HCT116 (cell line): ENCODE results near the gene YWHAQ. TPM values are rescaled to one million over a fixed set of nuclear protein-coding genes. Genes with fewer than 3 reads are reported as not detected.

Source experiments
- ATAC-seq: fragments of 200-7000 bp; cut with Tn5 transposase; 2 replicates; pipeline ENCODE4 v1.9.1; 2020; ENCODE audit warnings: mild to moderate bottlenecking, moderate library complexity
- BruUV-seq: library from RNA; stranded (reverse); fragments of 400-500 nt; replicated peaks from 2 replicates; lab custom pipeline; 2021; lab: Mats Ljungman, UMichigan
- CTCF ChIA-PET: fragments of 300-600 bp; sonication (Branson Sonifier 250); formaldehyde crosslinking; loops from one replicate; lab custom pipeline; 2021; ENCODE audit warnings: antibody characterized with exemption; lab: Charles Lee
- POLR2A ChIA-PET: fragments of 300-600, 350-600 bp; sonication (Branson Sonifier 250); formaldehyde crosslinking; loops from one replicate; lab custom pipeline; 2021; ENCODE audit warnings: antibody characterized with exemption; lab: Charles Lee
- RAD21 ChIA-PET, 2 experiments: fragments of 300-600 bp; sonication (Branson Sonifier 250); formaldehyde crosslinking; loops; one replicate each; lab custom pipeline; 2023; ENCODE audit warnings: low total read pairs in 2 of 2; ENCODE audit not compliant: uncharacterized antibody in 2 of 2, unreplicated experiment in 2 of 2, low non-redundant PET in 1 of 2; lab: Charles Lee
- DNase-seq: peaks from one replicate; pipeline ENCODE4 v3.0.0-alpha.2; 2010; ENCODE audit warnings: low read depth, low spot score
- H2AFZ ChIP-seq: fragments of 200-600 bp; shearing (Covaris generic), sonication (generic); 2 replicates; pipeline ENCODE4 v1.6.1; 2017; ENCODE audit warnings: low read depth, mixed run types, mixed read lengths, antibody characterized with exemption, low read length; ENCODE audit not compliant: poor library complexity, severe bottlenecking
- H3K27ac ChIP-seq: 2 replicates; pipeline ENCODE4 v1.5.1; 2012; ENCODE audit warnings: low read depth, low read length
- H3K27me3 ChIP-seq: fragments of 200-600 bp; sonication (generic); 2 replicates; pipeline ENCODE4 v1.6.1; 2016; ENCODE audit warnings: mixed run types, low read length, mixed read lengths; ENCODE audit not compliant: insufficient read depth
- H3K36me3 ChIP-seq, 2 experiments: fragments of 200-500 bp in 1 of 2; fragments of 200-600 bp in 1 of 2; sonication (Bioruptor generic) in 1 of 2; sonication (generic) in 1 of 2; 2 replicates each; pipeline versions ENCODE4 v1.5.1 to v1.6.1; 2014 to 2016; ENCODE audit warnings: low read length in 2 of 2, inconsistent platforms in 1 of 2, mixed read lengths in 1 of 2, mixed run types in 1 of 2; ENCODE audit not compliant: insufficient read depth in 2 of 2, control insufficient read depth in 1 of 2
- H3K4me1 ChIP-seq, 2 experiments: fragments of 200-600 bp in 1 of 2; sonication (generic) in 1 of 2; 2 replicates each; pipeline versions ENCODE4 v1.5.1 to v1.6.1; 2012 to 2017; ENCODE audit warnings: low read length in 2 of 2, inconsistent platforms in 1 of 2, mild to moderate bottlenecking in 1 of 2, mixed read lengths in 1 of 2, mixed run types in 1 of 2, moderate library complexity in 1 of 2; ENCODE audit not compliant: insufficient read depth in 2 of 2, control insufficient read depth in 1 of 2
- H3K4me2 ChIP-seq: fragments of 200-600 bp; sonication (generic); 2 replicates; pipeline ENCODE4 v1.6.1; 2017; ENCODE audit warnings: mixed run types, low read length, mixed read lengths
- H3K4me3 ChIP-seq, 2 experiments: fragments of 200-600 bp in 1 of 2; sonication (generic) in 1 of 2; replicated peaks in 1 of 2; 2 replicates each; pipeline ENCODE4 v1.5.1; 2011 to 2016; ENCODE audit warnings: low read length in 2 of 2, control low read depth in 1 of 2, low read depth in 1 of 2, mild to moderate bottlenecking in 1 of 2, mixed read lengths in 1 of 2, mixed run types in 1 of 2
- H3K79me2 ChIP-seq: fragments of 200-600 bp; sonication (generic); 2 replicates; pipeline ENCODE4 v1.6.1; 2017; ENCODE audit warnings: mild to moderate bottlenecking, mixed run types, low read length, moderate library complexity, mixed read lengths; ENCODE audit not compliant: insufficient read depth
- H3K9ac ChIP-seq: fragments of 200-600 bp; sonication (generic); 2 replicates; pipeline ENCODE4 v1.6.1; 2016; ENCODE audit warnings: low read length, mixed read lengths
- H3K9me2 ChIP-seq: fragments of 200-600 bp; sonication (generic), shearing (Covaris generic); 2 replicates; pipeline ENCODE4 v1.6.1; 2017; ENCODE audit warnings: mixed run types, mild to moderate bottlenecking, moderate library complexity; ENCODE audit not compliant: insufficient read depth
- H3K9me3 ChIP-seq, 2 experiments: fragments of 200-500 bp in 1 of 2; fragments of 200-600 bp in 1 of 2; sonication (Bioruptor generic) in 1 of 2; sonication (generic) in 1 of 2; 2 replicates each; pipeline ENCODE4 v1.6.1; 2014 to 2017; ENCODE audit warnings: low read length in 2 of 2, mixed read lengths in 2 of 2, inconsistent platforms in 1 of 2, low read depth in 1 of 2, mild to moderate bottlenecking in 1 of 2, mixed run types in 1 of 2, moderate library complexity in 1 of 2; ENCODE audit not compliant: control insufficient read depth in 1 of 2, insufficient read depth in 1 of 2
- H4K20me1 ChIP-seq: fragments of 200-600 bp; sonication (generic), shearing (Covaris generic); 2 replicates; pipeline ENCODE4 v1.6.1; 2017; ENCODE audit warnings: mixed run types, mild to moderate bottlenecking, moderate library complexity; ENCODE audit not compliant: insufficient read depth
- ATF3 ChIP-seq: IDR thresholded peaks from 2 replicates; pipeline ENCODE4 v1.6.1; 2012
- CBX3 ChIP-seq: IDR thresholded peaks from 2 replicates; pipeline ENCODE4 v1.6.1; 2012; ENCODE audit warnings: low read depth
- CEBPB ChIP-seq: IDR thresholded peaks from 2 replicates; pipeline ENCODE4 v1.6.1; 2012; ENCODE audit warnings: low read depth
- CTCF ChIP-seq, 3 experiments: fragments of 200-600 bp in 1 of 3; sonication (generic) in 1 of 3; IDR thresholded peaks in 2 of 3; conservative IDR thresholded peaks in 1 of 3; 2 replicates each; pipeline ENCODE4 v1.5.1; 2012 to 2017; ENCODE audit warnings: low read depth in 2 of 3, low read length in 2 of 3, antibody characterized with exemption in 1 of 3, borderline replicate concordance in 1 of 3, control low read depth in 1 of 3, mild to moderate bottlenecking in 1 of 3, mixed read lengths in 1 of 3, mixed run types in 1 of 3, moderate library complexity in 1 of 3; ENCODE audit not compliant: insufficient read depth in 1 of 3
- ELF1 ChIP-seq: IDR thresholded peaks from 2 replicates; pipeline ENCODE4 v1.6.1; 2012; ENCODE audit warnings: low read depth, borderline replicate concordance
- EZH2 ChIP-seq: fragments of 200-600 bp; sonication (generic); IDR thresholded peaks from 2 replicates; pipeline ENCODE4 v1.6.1; 2017; ENCODE audit warnings: antibody characterized with exemption, mixed run types
- FOSL1 ChIP-seq: IDR thresholded peaks from 2 replicates; pipeline ENCODE4 v1.6.1; 2012; ENCODE audit warnings: low read depth
- JUND ChIP-seq: IDR thresholded peaks from 2 replicates; pipeline ENCODE4 v1.6.1; 2012
- MAX ChIP-seq: IDR thresholded peaks from 2 replicates; pipeline ENCODE4 v1.6.1; 2012
- POLR2A ChIP-seq: IDR thresholded peaks from 2 replicates; pipeline ENCODE4 v1.7.0; 2011; ENCODE audit warnings: borderline replicate concordance; ENCODE audit not compliant: insufficient read depth, insufficient read length; ENCODE audit errors: extremely low read depth
- POLR2AphosphoS5 ChIP-seq: IDR thresholded peaks from 2 replicates; pipeline ENCODE4 v1.6.1; 2011; ENCODE audit warnings: mild to moderate bottlenecking, low read depth, low read length, moderate library complexity
- RAD21 ChIP-seq: IDR thresholded peaks from 2 replicates; pipeline ENCODE4 v1.6.1; 2012; ENCODE audit warnings: low read depth, mild to moderate bottlenecking
- REST ChIP-seq: IDR thresholded peaks from 2 replicates; pipeline ENCODE4 v1.6.1; 2012; ENCODE audit warnings: low read depth
- SP1 ChIP-seq: IDR thresholded peaks from 2 replicates; pipeline ENCODE4 v1.6.1; 2012; ENCODE audit warnings: low read depth
- SRF ChIP-seq: IDR thresholded peaks from 2 replicates; pipeline ENCODE4 v1.6.1; 2012; ENCODE audit warnings: low read depth
- YY1 ChIP-seq: IDR thresholded peaks from 2 replicates; pipeline ENCODE4 v1.6.1; 2011; ENCODE audit warnings: low read length, low read depth, moderate library complexity, mild to moderate bottlenecking; ENCODE audit not compliant: insufficient replicate concordance; ENCODE audit errors: extremely low read depth
- ZFX ChIP-seq: fragments of 450-650 bp; IDR thresholded peaks from 2 replicates; pipeline ENCODE4 v1.6.1; 2017
- ZNF274 ChIP-seq: fragments of 200-500 bp; sonication (Bioruptor generic); IDR thresholded peaks from 2 replicates; pipeline ENCODE4 v1.6.1; 2014; ENCODE audit warnings: mild to moderate bottlenecking, low read depth, low read length, inconsistent platforms
- intact Hi-C: fragments of 100-400 bp; cut with micrococcal nuclease; formaldehyde crosslinking; loops from 2 replicates; pipeline ENCODE4 v1.10.0; 2022
- total RNA-seq: library from RNA; stranded (reverse); gene quantifications from one replicate; pipeline ENCODE4 v1.2.1, GENCODE V29; 2021; ENCODE audit not compliant: unreplicated experiment

Gene YWHAQ
- total RNA-seq, 1 experiment from 2014 or later: 365 TPM

GRCh38 chr2:9536504-9536903 lies 94.3 kb downstream of the YWHAQ start (continued):
- no peak for TF ChIP-seq REST
- TF ChIP-seq YY1: no peak
- no peak for TF ChIP-seq ZFX
- TF ChIP-seq, all 23 proteins: peak for 0

- Histone ChIP-seq H3K4me1 (peaks cover 0 to 16% of the 10 kb centered on the region in 2 experiments; a peak in 2 of 4 replicates), H3K9me2 (no peaks in the 10 kb centered on the region), H3K36me3 (peaks cover 0 to 4% of the 10 kb centered on the region in 2 experiments; a peak in 1 of 4 replicates), H3K27ac (no peak overlapping the region), H3K4me3 (no peak overlapping the region), H2AFZ (no peak overlapping the region), H3K9me3 (no peaks in the 10 kb centered on the region), H3K79me2 (peaks cover 15% of the 10 kb centered on the region), H3K9ac (no peak overlapping the region), H3K4me2 (no peak overlapping the region), H3K27me3 (no peaks in the 10 kb centered on the region), H4K20me1 (peaks cover 3% of the 10 kb centered on the region; the same call in 1 of the 2 replicates)
- DNase-seq: no peak
- POLR2A ChIA-PET: interaction anchor here (1.1 kb wide), 1 partner anchor 21 kb away, joined by 3 read pairs; the partner anchor contains the start of gene ADAM17
- CTCF ChIA-PET: no interaction called here
- no TSS peak for BruUV-seq
- intact Hi-C loops: no loop called here
- ATAC-seq: no peak
- RAD21 ChIA-PET: no interaction called here
- TF ChIP-seq POLR2A: no peak
- TF ChIP-seq SRF: no peak
- no peak for TF ChIP-seq ZFX
- TF ChIP-seq MAX: no peak
- TF ChIP-seq ZNF274: no peak
- TF ChIP-seq ELF1: no peak
- no peak for TF ChIP-seq CTCF (IDR thresholded peaks at IDR 0.05 in 2 of 3, conservative IDR thresholded peaks at IDR 0.05 in 1 of 3; ENCODE audit: borderline replicate concordance in 1 of 3, insufficient read depth in 1 of 3, low read depth in 2 of 3, low read length in 2 of 3)
- no peak for TF ChIP-seq FOSL1
- TF ChIP-seq ATF3: no peak
- no peak for TF ChIP-seq JUND
- TF ChIP-seq YY1: no peak
- no peak for TF ChIP-seq CEBPB
- no peak for TF ChIP-seq POLR2AphosphoS5
- TF ChIP-seq EZH2: no peak
- TF ChIP-seq CBX3: no peak
- TF ChIP-seq SP1: no peak
- no peak for TF ChIP-seq RAD21
These were observed 95.6 kb downstream of the YWHAQ start for GRCh38 chr2:9535177-9535576.
